HG03103 (cell line): Measurements from ENCODE around the gene GOLGA1.

ENCODE experiments used
- ATAC-seq: cut with Tn5 transposase; IDR thresholded peaks from one replicate; pipeline ENCODE4 v1.9.1; 2021; ENCODE audit warnings: low read depth; ENCODE audit not compliant: unreplicated experiment

GOLGA1 gene

GRCh38 chr9:124886866-124887492, 53.9 kb downstream of the GOLGA1 start:
- no peak for ATAC-seq

- ATAC-seq: no peak
These were observed 54.4 kb downstream of the GOLGA1 start for GRCh38 chr9:124886461-124886860.

GRCh38 chr9:124885551-124885950, 55.3 kb downstream of the GOLGA1 start:
- no peak for ATAC-seq

- ATAC-seq: no peak
These were observed 56.5 kb downstream of the GOLGA1 start for GRCh38 chr9:124884376-124884775.

- ATAC-seq: no peak
These were observed 58.7 kb downstream of the GOLGA1 start for GRCh38 chr9:124882231-124882630.

- ATAC-seq: no peak
These were observed 59.6 kb downstream of the GOLGA1 start for GRCh38 chr9:124881138-124881743.

- no peak for ATAC-seq
These were observed 60.4 kb downstream of the GOLGA1 start for GRCh38 chr9:124880501-124880900.

GRCh38 chr9:124879226-124879625, 61.7 kb downstream of the GOLGA1 start:
- no peak for ATAC-seq

GRCh38 chr9:124878518-124878917, 62.4 kb downstream of the GOLGA1 start:
- ATAC-seq: no peak

- no peak for ATAC-seq
These were observed 62.9 kb downstream of the GOLGA1 start for GRCh38 chr9:124878021-124878420.

GRCh38 chr9:124877021-124877782, 63.7 kb downstream of the GOLGA1 start:
- ATAC-seq: no peak

GRCh38 chr9:124875501-124875900, 65.4 kb downstream of the GOLGA1 start:
- ATAC-seq: no peak

GRCh38 chr9:124873664-124874063, 67.2 kb downstream of the GOLGA1 start:
- no peak for ATAC-seq

GRCh38 chr9:124871156-124871561, 69.7 kb downstream of the GOLGA1 start:
- no peak for ATAC-seq

- no peak for ATAC-seq
These were observed 70.2 kb downstream of the GOLGA1 start for GRCh38 chr9:124870723-124871122.

- ATAC-seq: no peak
These were observed 70.8 kb downstream of the GOLGA1 start for GRCh38 chr9:124869986-124870560.

- ATAC-seq: no peak
These were observed 71.4 kb downstream of the GOLGA1 start for GRCh38 chr9:124869466-124869985.

- peak; percentile 42 for ATAC-seq
These were observed 72.1 kb downstream of the GOLGA1 start for GRCh38 chr9:124868511-124869465.

- ATAC-seq: no peak
These were observed 77.5 kb downstream of the GOLGA1 start for GRCh38 chr9:124863371-124863871.
